HepG2 (cell line): ENCODE data around the gene NUDT22. TPM values are rescaled to one million over a fixed set of nuclear protein-coding genes. Genes with fewer than 3 reads are reported as not detected.

ENCODE experiments used
- BCL3 ChIP-seq: sonication (generic); formaldehyde crosslinking; IDR thresholded peaks from 2 replicates; pipeline ENCODE4 v1.5.1; 2020; ENCODE audit warnings: mild to moderate bottlenecking, missing genetic modification reagents, moderate library complexity
- E2F1 ChIP-seq: sonication (generic); formaldehyde crosslinking; IDR thresholded peaks from 2 replicates; pipeline ENCODE4 v1.5.0; 2020; ENCODE audit warnings: missing genetic modification reagents
- KLF15 ChIP-seq: sonication (generic); formaldehyde crosslinking; IDR thresholded peaks from 2 replicates; pipeline ENCODE4 v1.8.1; 2023; ENCODE audit warnings: borderline replicate concordance, mild to moderate bottlenecking, inconsistent platforms, missing genetic modification reagents, mixed read lengths
- RFXAP ChIP-seq: sonication (generic); formaldehyde crosslinking; IDR thresholded peaks from 2 replicates; pipeline ENCODE4 v1.4.0; 2020; ENCODE audit warnings: missing genetic modification reagents, borderline replicate concordance
- ZHX2 ChIP-seq, 2 experiments: sonication (generic) in 1 of 2; formaldehyde crosslinking in 1 of 2; IDR thresholded peaks; 2 replicates each; pipeline versions ENCODE4 v1.6.1 to v1.9.0; 2014 to 2022; ENCODE audit warnings: antibody characterized with exemption in 1 of 2, borderline replicate concordance in 1 of 2, inconsistent platforms in 1 of 2, low read depth in 1 of 2, missing genetic modification reagents in 1 of 2
- ZNF136 ChIP-seq: sonication (generic); formaldehyde crosslinking; IDR thresholded peaks from 2 replicates; pipeline ENCODE4 v1.8.1; 2022; ENCODE audit warnings: low read depth, mild to moderate bottlenecking, moderate library complexity, missing genetic modification reagents
- ZNF383 ChIP-seq: sonication (generic); formaldehyde crosslinking; IDR thresholded peaks from 2 replicates; pipeline ENCODE4 v1.4.0; 2020; ENCODE audit warnings: missing genetic modification reagents, mild to moderate bottlenecking, borderline replicate concordance
- ZNF501 ChIP-seq: sonication (generic); formaldehyde crosslinking; IDR thresholded peaks from 2 replicates; pipeline ENCODE4 v1.5.1; 2020; ENCODE audit warnings: mild to moderate bottlenecking, moderate library complexity, missing genetic modification reagents
- ZNF788 ChIP-seq: sonication (generic); formaldehyde crosslinking; IDR thresholded peaks from 2 replicates; pipeline ENCODE4 v1.5.0; 2020; ENCODE audit warnings: mild to moderate bottlenecking, missing genetic modification reagents, borderline replicate concordance
- polyA plus RNA-seq, 8 experiments: library from polyadenylated mRNA; depleted of rRNA in 3 of 8; stranded (reverse) in 7 of 8; unstranded in 1 of 8; fragments of >200 nt; fragmentation: Illumina TruSeq in 4 of 8; extraction: Trizol in 4 of 8; gene quantifications; 2 replicates each; pipeline versions ENCODE4 v1.2.1 to v1.2.3, GENCODE V29; 2011 to 2016; ENCODE audit warnings: low read depth in 4 of 8, missing spikeins in 1 of 8, mixed read lengths in 1 of 8; ENCODE audit not compliant: insufficient read depth in 1 of 8
- total RNA-seq, 5 experiments: library from RNA; depleted of rRNA; stranded (reverse); fragments of >200 nt; fragmentation: Illumina TruSeq; extraction: Trizol; gene quantifications; 2 replicates each; pipeline ENCODE4 v1.2.3, GENCODE V29; 2016; ENCODE audit warnings: low read depth in 1 of 5
- TF ChIP-seq, protein P1 (sequence below): sonication (generic); formaldehyde crosslinking; IDR thresholded peaks from 2 replicates; pipeline ENCODE4 v1.5.1; 2020; ENCODE audit warnings: mild to moderate bottlenecking, missing genetic modification reagents, borderline replicate concordance
- TF ChIP-seq, protein P2 (sequence below): sonication (generic); formaldehyde crosslinking; IDR thresholded peaks from 2 replicates; pipeline ENCODE4 v1.8.0; 2022; ENCODE audit warnings: missing genetic modification reagents, low read depth, mild to moderate bottlenecking, borderline replicate concordance

The NUDT22 gene
- total and polyA plus RNA-seq, 2 of the 13 experiments (the other 11 are each of a cell fraction or from before 2014, with no cell fraction given) = 33.5 to 39.8 TPM

GRCh38 chr11:64240435-64241240 is 14.6 kb downstream of the NUDT22 start, which contains the start of gene FKBP2 (continued):
- TF ChIP-seq ZHX2 (IDR thresholded peaks at IDR 0.05; ENCODE audit: low read depth) (peak; percentile 77), ZHX2 (CRISPR knock-in tag; IDR thresholded peaks at IDR 0.05; ENCODE audit: borderline replicate concordance) (no peak), ZNF136 (CRISPR knock-in tag) (peak; percentile 67; the same call in 1 of the 2 replicates), E2F1 (CRISPR knock-in tag) (peak; percentile 59; the same call in 1 of the 2 replicates), BCL3 (CRISPR knock-in tag) (peak; percentile 81; the same call in 1 of the 2 replicates), ZNF788 (peak; percentile 38; the same call in 1 of the 2 replicates), ZNF383 (no peak), RFXAP (peak; percentile 64; the same call in 1 of the 2 replicates), ZNF501 (peak; percentile 76), KLF15 (CRISPR knock-in tag) (no peak)
- TF ChIP-seq, protein P1, sequence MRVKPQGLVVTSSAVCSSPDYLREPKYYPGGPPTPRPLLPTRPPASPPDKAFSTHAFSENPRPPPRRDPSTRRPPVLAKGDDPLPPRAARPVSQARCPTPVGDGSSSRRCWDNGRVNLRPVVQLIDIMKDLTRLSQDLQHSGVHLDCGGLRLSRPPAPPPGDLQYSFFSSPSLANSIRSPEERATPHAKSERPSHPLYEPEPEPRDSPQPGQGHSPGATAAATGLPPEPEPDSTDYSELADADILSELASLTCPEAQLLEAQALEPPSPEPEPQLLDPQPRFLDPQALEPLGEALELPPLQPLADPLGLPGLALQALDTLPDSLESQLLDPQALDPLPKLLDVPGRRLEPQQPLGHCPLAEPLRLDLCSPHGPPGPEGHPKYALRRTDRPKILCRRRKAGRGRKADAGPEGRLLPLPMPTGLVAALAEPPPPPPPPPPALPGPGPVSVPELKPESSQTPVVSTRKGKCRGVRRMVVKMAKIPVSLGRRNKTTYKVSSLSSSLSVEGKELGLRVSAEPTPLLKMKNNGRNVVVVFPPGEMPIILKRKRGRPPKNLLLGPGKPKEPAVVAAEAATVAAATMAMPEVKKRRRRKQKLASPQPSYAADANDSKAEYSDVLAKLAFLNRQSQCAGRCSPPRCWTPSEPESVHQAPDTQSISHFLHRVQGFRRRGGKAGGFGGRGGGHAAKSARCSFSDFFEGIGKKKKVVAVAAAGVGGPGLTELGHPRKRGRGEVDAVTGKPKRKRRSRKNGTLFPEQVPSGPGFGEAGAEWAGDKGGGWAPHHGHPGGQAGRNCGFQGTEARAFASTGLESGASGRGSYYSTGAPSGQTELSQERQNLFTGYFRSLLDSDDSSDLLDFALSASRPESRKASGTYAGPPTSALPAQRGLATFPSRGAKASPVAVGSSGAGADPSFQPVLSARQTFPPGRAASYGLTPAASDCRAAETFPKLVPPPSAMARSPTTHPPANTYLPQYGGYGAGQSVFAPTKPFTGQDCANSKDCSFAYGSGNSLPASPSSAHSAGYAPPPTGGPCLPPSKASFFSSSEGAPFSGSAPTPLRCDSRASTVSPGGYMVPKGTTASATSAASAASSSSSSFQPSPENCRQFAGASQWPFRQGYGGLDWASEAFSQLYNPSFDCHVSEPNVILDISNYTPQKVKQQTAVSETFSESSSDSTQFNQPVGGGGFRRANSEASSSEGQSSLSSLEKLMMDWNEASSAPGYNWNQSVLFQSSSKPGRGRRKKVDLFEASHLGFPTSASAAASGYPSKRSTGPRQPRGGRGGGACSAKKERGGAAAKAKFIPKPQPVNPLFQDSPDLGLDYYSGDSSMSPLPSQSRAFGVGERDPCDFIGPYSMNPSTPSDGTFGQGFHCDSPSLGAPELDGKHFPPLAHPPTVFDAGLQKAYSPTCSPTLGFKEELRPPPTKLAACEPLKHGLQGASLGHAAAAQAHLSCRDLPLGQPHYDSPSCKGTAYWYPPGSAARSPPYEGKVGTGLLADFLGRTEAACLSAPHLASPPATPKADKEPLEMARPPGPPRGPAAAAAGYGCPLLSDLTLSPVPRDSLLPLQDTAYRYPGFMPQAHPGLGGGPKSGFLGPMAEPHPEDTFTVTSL (CRISPR knock-in tag) = peak; percentile 63; the same call in 1 of the 2 replicates
- TF ChIP-seq, protein P2, sequence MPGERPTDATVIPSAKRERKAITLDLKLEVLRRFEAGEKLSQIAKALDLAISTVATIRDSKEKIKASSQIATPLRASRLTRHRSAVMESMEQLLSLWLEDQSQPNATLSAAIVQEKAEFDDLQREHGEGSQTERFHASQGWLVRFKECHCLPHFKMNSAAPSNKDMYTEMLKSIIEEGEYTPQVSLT = peak; percentile 68; the same call in 1 of the 2 replicates
